Activated CD8-positive, alpha-beta memory T cell treated with anti-CD3 and anti-CD28 coated beads, Interleukin-2, amount 50 U/mL, for 4 hours (primary cell): ENCODE data around the gene CAPNS2.
"Not testable (repeated sequence)": the region's sequence is repeated elsewhere in the genome, so short reads cannot be mapped to it uniquely, and the experiment has no call there.

Source experiments
- DNase-seq: peaks from one replicate; pipeline ENCODE4 v3.0.0-alpha.2; 2020

CAPNS2 gene

DNA sequence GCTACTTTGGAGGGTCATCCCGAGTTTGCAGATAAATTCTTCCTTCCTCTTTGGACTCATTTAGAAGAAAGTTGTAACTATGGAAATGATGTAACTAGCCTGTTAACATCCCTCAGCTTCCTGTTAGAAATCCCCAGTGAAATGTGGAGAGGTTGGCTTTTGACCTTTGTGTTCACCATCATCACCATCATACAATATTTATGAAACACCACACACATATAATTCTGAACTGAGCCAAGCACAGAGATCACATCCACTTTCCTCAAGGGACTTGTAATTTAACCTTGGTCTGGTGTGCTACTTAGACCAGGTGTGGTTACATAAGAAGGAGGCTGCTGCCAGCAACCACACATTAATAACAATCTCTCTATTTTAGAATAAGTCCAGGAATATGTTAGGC, 2.5 kb downstream of the CAPNS2 start:
- DNase-seq: no peak

- DNase-seq: no peak
Observed at GRCh38 chr16:55570159-55570558, 3.7 kb downstream of the CAPNS2 start.

DNA sequence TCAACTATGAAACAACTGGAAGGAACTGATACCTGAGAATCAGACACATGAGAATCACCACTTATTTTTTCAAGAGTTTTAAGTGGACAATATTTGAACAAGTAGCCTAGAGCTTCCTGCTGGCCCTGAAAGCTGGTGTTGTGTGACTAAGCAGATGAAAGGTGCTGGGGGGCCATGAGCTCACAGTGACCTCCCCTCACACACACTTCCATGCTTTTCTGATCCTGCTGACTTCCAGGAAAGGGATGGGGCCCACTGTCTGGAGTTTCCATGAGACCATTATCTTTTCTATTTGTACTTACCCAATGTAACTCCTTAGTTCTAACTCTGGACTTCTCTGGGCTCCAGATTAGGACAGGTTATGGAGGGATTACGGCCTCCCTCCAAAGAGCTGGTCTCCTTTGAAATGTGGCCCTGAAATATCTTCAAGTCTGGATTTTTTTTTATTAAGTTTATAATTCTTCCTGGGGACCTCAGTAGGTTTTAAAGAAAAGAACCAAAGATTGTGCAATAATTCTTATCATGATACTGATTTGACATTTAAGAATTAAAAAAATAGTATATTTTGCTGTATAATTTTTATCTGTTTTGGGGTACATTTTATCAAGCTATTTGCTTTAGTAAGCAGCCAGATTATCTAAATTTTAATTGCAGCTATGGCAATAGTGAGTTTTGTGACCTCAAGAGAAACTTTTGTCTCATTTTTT, 4.9 kb downstream of the CAPNS2 start:
- DNase-seq: no peak

- no peak for DNase-seq
Observed at GRCh38 chr16:55572439-55572838, 6.0 kb downstream of the CAPNS2 start.

- DNase-seq: no peak
Observed at GRCh38 chr16:55574811-55575210, 8.3 kb downstream of the CAPNS2 start.

- no peak for DNase-seq
Observed at GRCh38 chr16:55575496-55575895, 9.0 kb downstream of the CAPNS2 start.

DNA sequence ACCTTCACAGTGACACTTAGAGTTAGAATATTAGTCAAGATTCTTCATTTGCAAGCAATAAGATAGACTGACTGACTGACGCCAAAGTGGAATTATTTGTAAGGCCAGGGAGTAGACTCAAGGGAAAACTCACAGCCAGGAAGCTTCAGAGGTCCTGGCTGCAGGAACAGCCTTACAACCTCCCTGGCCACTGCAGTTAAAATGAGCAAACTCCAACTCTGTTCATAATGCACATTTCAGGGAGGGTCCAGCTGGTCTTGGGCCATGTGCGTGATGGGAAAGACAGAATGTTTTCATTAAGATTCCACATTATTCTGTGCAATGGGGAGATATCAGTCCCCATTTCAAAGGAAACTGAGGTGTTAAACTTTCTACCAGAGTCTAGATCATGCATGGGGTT, 9.9 kb downstream of the CAPNS2 start:
- no peak for DNase-seq

GRCh38 chr16:55577887-55578286, 11.4 kb downstream of the CAPNS2 start:
- no peak for DNase-seq

DNA sequence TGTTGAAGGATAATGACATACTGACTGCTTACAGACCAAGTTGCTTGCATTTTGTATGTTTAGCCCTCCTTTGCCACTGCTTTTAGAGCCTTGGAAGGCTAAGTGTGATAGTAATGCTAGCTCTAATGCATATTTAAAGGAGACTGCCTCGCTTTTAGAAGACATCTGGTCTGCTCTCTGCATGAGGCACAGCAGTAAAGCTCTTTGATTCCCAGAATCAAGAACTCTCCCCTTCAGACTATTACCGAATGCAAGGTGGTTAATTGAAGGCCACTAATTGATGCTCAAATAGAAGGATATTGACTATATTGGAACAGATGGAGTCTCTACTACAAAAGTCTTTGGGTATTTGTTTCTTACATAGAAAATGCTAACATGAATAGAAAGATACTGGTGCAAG, 19.1 kb downstream of the CAPNS2 start:
- DNase-seq: no peak

- DNase-seq: no peak
Observed at GRCh38 chr16:55588799-55589198, 22.3 kb downstream of the CAPNS2 start.

- DNase-seq: no peak
Observed at GRCh38 chr16:55592306-55592705, 25.8 kb downstream of the CAPNS2 start.

DNA sequence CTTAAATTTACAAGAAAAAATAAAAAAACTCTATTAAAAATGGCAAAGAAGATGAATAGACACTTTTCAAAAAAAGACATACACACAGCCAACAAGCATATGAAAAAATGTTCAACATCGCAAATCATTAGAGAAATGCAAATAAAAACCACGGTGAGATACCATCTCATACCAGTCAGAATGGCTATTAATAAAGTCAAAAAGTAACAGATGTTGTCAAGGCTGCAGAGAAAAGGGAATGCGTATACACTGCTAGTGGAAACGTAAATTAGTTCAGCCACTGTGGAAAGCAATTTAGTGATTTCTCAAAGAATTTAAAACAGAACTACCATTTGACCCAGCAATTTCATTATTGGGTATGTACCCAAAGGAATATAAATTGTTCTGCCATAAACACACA, 31.4 kb downstream of the CAPNS2 start:
- no peak for DNase-seq

DNA sequence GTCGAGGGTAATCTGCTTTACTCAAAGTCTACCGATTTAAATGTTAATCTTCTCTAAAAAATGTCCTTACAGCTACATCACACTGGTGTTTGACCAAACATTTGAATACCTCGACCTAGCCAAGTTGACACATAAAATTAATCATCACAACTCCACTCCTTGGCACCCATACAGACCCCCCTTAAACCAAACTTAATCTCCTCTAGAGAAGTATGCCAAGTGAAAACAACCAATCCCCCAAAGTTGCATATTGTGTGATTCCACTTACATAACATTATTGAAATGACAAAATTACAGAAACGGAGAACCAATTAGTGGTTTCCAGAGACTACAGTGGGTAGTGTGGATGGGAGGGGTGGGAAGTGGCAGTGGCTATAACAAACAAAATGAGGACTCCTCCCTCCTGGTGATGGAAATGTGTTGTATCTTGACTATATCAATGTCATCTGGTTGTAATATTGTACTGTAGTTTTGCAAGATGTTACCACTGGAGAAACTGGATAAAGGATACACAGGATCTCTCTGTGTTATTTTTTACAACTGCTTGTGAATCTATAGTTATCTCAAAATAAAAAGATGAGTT, 39.4 kb downstream of the CAPNS2 start:
- DNase-seq: no peak

DNA sequence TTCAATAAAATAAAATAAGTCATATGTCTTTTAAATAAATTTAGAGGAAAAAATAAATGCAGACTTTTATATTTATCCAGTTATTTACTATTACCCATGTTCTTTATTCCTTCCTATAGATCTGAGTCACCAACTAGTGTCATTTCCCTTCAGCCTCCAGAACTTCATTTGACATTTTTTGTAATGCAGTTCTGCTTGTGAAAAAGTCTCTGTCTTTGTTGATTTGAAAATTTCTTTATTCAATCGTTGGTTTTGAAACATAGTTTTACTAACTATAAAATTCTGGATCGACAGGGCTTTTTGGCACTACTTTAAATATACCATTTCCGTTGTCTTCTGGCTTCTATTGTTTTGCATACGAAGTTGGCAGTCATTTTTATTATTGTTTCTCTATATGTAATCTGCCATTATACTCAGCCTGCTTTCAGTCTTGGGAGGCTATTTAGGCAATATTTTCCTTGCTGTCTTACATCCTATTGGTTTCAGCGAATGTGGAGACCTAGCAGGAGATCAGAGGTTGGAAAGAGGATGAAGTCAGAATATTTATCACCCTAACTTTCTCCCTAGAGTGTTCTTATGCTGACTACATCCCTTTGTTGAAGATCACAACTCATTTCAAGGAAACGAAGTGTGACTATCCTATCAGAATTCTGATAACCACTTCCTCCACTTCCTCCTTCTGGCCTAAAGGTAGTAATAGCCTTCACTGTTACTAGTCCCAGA, 47.3 kb downstream of the CAPNS2 start:
- no peak for DNase-seq

- no peak for DNase-seq
Observed at GRCh38 chr16:55615071-55615470, 48.6 kb downstream of the CAPNS2 start.

- DNase-seq: not testable (repeated sequence)
Observed at GRCh38 chr16:55615670-55616069, 49.2 kb downstream of the CAPNS2 start.
